ENCODE results near the gene SLC41A1. TPM values are rescaled to one million over a fixed set of nuclear protein-coding genes. Genes with fewer than 3 reads are reported as not detected.

Gene SLC41A1
- total and polyA plus RNA-seq, 9 of the 15 experiments (the other 6 are each of a cell fraction or from before 2014, with no cell fraction given), result 4.1 to 29.3 (median 11.4) TPM

DNA sequence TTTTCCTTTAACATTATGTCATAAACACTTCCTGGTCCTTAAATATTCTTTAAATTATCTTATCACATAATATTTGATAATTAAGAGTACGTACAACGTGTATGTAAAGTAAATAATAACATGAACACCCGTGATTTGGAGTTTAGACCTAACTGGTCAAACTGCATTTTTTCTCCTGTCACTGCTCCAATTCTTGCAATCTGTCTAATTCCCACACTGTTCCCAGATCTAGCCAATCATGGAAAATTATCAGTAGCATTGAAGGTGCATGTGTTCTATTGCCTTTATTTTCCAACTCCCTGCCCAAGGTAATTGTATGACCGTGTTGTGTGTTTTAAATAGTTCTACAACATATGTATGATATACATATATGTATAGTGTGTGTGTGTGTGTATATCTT is 39.0 kb upstream of the SLC41A1 start (continued):
- no peak for TF ChIP-seq ZHX1 (conservative IDR thresholded peaks at IDR 0.05; ENCODE audit: low read length)
- TF ChIP-seq, protein P1, sequence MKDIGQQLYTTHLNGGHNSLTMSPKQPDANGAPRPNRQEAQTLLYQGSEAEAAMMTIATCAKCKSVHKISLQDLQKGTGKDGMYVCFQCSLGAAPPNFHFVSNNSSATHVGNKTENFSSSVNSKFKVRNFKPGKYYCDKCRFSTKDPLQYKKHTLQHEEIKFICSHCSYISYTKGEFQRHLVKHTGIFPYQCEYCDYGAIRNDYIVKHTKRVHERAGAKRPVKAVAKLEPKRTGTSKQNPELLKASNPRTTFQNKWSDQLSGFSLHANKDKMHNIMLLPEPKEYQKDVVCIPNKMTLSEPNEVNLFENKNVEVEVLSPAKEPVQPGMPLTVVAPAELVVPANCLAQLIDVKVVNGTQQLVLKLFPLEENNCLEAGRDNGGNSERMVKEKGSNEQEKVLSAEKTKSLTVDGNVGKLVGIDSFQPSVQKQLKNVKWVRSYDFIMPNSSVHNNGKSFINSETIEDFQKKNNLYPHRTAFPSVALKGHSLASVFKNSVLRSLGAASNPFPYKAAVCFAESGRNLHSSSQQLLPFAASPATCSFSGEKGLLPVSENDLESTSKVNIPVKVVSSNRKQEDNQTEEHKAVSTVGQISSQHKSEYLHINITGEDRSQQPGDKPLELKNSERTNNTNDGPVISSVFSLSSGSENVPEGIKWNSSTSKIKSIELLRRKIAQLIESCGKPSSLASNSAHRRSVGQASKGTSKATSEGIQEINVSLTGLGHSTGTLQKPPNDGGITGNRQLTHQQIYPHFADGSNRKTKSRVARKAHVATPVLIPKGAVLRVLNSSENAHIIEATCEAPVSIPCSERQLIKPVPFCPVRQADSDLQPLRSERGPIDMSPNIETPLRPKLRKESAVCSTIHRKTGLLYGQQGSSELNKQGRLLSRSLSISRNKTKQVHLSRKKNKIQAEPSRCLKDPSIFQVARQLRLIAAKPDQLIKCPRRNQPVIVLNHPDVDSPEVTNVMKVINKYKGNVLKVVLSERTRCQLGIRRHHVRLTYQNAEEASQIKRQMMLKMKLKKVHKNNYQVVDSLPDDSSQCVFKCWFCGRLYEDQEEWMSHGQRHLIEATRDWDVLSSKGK (CRISPR knock-in tag; IDR thresholded peaks at IDR 0.05), result no peak

All from K562 (cell line).